ENCODE results near the gene VPS54.

Gene VPS54

GRCh38 chr2:63866009-63866709 lies 153.1 kb downstream of the VPS54 start:
- no peak overlapping the region for H3K4me3 ChIP-seq (replicated peaks; ENCODE audit: low read depth, low read length)
- no peak for DNase-seq (ENCODE audit: low read depth)
- TF ChIP-seq CTCF (IDR thresholded peaks at IDR 0.05; ENCODE audit: low read length, missing control alignments) = no peak

GRCh38 chr2:63865159-63865799 lies 153.9 kb downstream of the VPS54 start:
- DNase-seq (ENCODE audit: low read depth) = no peak
- no peak for TF ChIP-seq CTCF (IDR thresholded peaks at IDR 0.05; ENCODE audit: low read length, missing control alignments)
- no peak overlapping the region for H3K4me3 ChIP-seq (replicated peaks; ENCODE audit: low read depth, low read length)

GRCh38 chr2:63863707-63864106 lies 155.5 kb downstream of the VPS54 start:
- TF ChIP-seq CTCF (IDR thresholded peaks at IDR 0.05; ENCODE audit: low read length, missing control alignments) = no peak
- no peak for DNase-seq (ENCODE audit: low read depth)
- H3K4me3 ChIP-seq (replicated peaks; ENCODE audit: low read depth, low read length) = no peak overlapping the region

GRCh38 chr2:63862806-63863205 lies 156.4 kb downstream of the VPS54 start:
- no peak overlapping the region for H3K4me3 ChIP-seq (replicated peaks; ENCODE audit: low read depth, low read length)
- TF ChIP-seq CTCF (IDR thresholded peaks at IDR 0.05; ENCODE audit: low read length, missing control alignments) = no peak
- DNase-seq (ENCODE audit: low read depth) = peak; percentile 29

GRCh38 chr2:63861220-63861822 lies 157.9 kb downstream of the VPS54 start:
- peak; percentile 81 for DNase-seq (ENCODE audit: low read depth)
- H3K4me3 ChIP-seq (replicated peaks; ENCODE audit: low read depth, low read length) = no peak overlapping the region
- peak; percentile 50 for TF ChIP-seq CTCF (IDR thresholded peaks at IDR 0.05; ENCODE audit: low read length, missing control alignments)

GRCh38 chr2:63858291-63858690 lies 160.9 kb downstream of the VPS54 start:
- no peak overlapping the region for H3K4me3 ChIP-seq (replicated peaks; ENCODE audit: low read depth, low read length)
- no peak for DNase-seq (ENCODE audit: low read depth)
- no peak for TF ChIP-seq CTCF (IDR thresholded peaks at IDR 0.05; ENCODE audit: low read length, missing control alignments)
